Left ventricle myocardium inferior (tissue), 1 donor: Measurements from ENCODE around the gene AFM. TPM values are rescaled to one million over a fixed set of nuclear protein-coding genes. Genes with fewer than 3 reads are reported as not detected.
"Not testable (repeated sequence)": the region's sequence is repeated elsewhere in the genome, so short reads cannot be mapped to it uniquely, and the experiment has no call there.

ENCODE experiments used
- DNase-seq: peaks from one replicate; pipeline ENCODE4 v3.0.0-alpha.2; 2020
- H3K27ac ChIP-seq: fragments of 200-600 bp; replicated peaks from 2 replicates; pipeline ENCODE4 v1.8.0; 2021
- H3K27me3 ChIP-seq: fragments of 200-600 bp; 2 replicates; pipeline ENCODE4 v1.8.0; 2021; ENCODE audit warnings: low read depth
- H3K36me3 ChIP-seq: fragments of 200-600 bp; 2 replicates; pipeline ENCODE4 v1.8.0; 2021
- H3K4me1 ChIP-seq: fragments of 200-600 bp; 2 replicates; pipeline ENCODE4 v1.8.0; 2021
- H3K4me3 ChIP-seq: fragments of 200-600 bp; 2 replicates; pipeline ENCODE4 v1.8.0; 2021; ENCODE audit warnings: mild to moderate bottlenecking, moderate library complexity
- H3K9me3 ChIP-seq: fragments of 200-600 bp; replicated peaks from 2 replicates; pipeline ENCODE4 v1.8.0; 2021
- intact Hi-C: fragments of 100-400 bp; cut with micrococcal nuclease; formaldehyde crosslinking; loops from one replicate; pipeline ENCODE4 v1.11.0; 2022
- total RNA-seq: library from RNA; stranded (reverse); fragmentation: NEBNext Ultra II Directional; extraction: Animal tissue kit (Norgen Biotek cat#: 25700); gene quantifications from one replicate; pipeline ENCODE4 v1.2.1, GENCODE V29; 2021
- TF ChIP-seq, protein P1 (sequence below): fragments of 200-600 bp; IDR thresholded peaks from 2 replicates; pipeline ENCODE4 v1.8.0; 2021; ENCODE audit warnings: antibody characterized with exemption, mild to moderate bottlenecking, borderline replicate concordance
- donor health status: DM: no; HTN: yes; CAD: no; lungs with severe emphysema.

AFM gene
- total RNA-seq, 1 donor from 2014 or later, result not detected

DNA sequence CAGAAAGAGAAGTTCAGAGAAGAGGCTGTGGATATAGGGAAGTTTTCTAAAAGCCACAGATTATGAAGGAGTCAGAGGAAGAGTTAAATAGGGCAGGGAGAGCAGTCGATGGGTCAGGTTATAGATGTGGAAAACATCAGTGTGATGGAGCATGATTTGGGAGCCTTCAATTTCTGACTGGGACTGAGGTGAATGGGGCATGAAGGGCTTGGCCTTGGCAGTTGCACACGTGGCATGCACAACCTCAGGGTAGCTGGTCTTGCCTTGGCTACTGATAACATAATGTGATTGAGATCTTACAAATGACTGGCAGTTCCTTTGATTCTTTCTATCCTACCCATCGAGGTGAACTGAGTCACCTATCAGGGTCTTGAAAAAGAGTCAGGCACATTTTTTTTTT, 59.7 kb downstream of the AFM start:
- intact Hi-C loops, result no loop called here

DNA sequence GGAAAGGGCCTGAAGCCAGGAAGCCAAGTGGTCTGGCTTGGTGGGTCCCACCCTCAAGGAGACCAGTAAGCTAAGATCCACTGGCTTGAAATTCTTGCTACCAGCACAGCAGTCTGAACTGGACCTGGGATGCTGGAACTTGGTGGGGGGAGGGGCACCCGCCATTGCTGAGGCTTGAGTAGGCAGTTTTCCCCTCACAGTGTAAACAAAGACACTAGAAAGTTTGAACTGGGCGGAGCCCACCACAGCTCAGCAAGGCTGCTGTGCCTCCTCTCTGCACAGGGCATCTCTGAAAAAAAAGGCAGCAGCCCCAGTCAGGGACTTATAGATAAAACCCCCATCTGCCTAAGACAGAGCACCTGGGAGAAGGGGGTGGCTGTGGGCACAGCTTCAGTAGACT, 63.1 kb downstream of the AFM start:
- Histone ChIP-seq H3K4me3 (no peak overlapping the region), H3K4me1 (no peaks in the 10 kb centered on the region), H3K36me3 (no peaks in the 10 kb centered on the region), H3K9me3 (no peaks in the 10 kb centered on the region), H3K27me3 (no peaks in the 10 kb centered on the region), H3K27ac (no peak overlapping the region)
- TF ChIP-seq, protein P1, sequence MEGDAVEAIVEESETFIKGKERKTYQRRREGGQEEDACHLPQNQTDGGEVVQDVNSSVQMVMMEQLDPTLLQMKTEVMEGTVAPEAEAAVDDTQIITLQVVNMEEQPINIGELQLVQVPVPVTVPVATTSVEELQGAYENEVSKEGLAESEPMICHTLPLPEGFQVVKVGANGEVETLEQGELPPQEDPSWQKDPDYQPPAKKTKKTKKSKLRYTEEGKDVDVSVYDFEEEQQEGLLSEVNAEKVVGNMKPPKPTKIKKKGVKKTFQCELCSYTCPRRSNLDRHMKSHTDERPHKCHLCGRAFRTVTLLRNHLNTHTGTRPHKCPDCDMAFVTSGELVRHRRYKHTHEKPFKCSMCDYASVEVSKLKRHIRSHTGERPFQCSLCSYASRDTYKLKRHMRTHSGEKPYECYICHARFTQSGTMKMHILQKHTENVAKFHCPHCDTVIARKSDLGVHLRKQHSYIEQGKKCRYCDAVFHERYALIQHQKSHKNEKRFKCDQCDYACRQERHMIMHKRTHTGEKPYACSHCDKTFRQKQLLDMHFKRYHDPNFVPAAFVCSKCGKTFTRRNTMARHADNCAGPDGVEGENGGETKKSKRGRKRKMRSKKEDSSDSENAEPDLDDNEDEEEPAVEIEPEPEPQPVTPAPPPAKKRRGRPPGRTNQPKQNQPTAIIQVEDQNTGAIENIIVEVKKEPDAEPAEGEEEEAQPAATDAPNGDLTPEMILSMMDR, result no peak
- DNase-seq, result no peak
- intact Hi-C loops, result no loop called here

More for the DNA sequence above, 59.7 kb downstream of the AFM start:
- Histone ChIP-seq H3K4me3 (no peak overlapping the region), H3K9me3 (no peaks in the 10 kb centered on the region), H3K4me1 (no peaks in the 10 kb centered on the region), H3K27ac (no peak overlapping the region), H3K27me3 (peaks cover 5% of the 10 kb centered on the region), H3K36me3 (no peaks in the 10 kb centered on the region)
- no peak for DNase-seq
- TF ChIP-seq, protein P1, result no peak

DNA sequence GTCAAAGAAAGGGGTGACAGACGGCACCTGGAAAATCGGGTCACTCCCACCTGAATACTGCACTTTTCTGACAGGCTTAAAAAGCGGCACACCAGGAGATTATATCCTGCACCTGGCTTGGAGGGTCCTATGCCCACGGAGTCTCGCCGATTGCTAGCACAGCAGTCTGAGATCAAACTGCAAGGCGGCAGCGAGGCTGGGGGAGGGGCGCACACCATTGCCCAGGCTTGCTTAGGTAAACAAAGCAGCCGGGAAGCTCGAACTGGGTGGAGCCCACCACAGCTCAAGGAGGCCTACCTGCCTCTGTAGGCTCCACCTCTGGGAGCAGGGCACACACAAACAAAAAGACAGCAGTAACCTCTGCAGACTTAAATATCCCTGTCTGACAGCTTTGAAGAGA, 69.3 kb downstream of the AFM start:
- H3K36me3 ChIP-seq, intact Hi-C loops, H3K27ac ChIP-seq, H3K4me3 ChIP-seq, H3K4me1 ChIP-seq, DNase-seq, H3K9me3 ChIP-seq, H3K27me3 ChIP-seq: not testable (repeated sequence)

Other genes with a start within 250 kb of the AFM start
- gene ANKRD17, start 222.9 kb upstream of the AFM start, total RNA-seq, result 54.1 TPM
- gene ALB, start 77.5 kb upstream of the AFM start, total RNA-seq, result not detected
- not detected for gene AFP, start 45.5 kb upstream of the AFM start, total RNA-seq
- gene RASSF6, start 138.7 kb downstream of the AFM start, total RNA-seq, result not detected